Neuronal stem cell (in vitro differentiated cells): ENCODE results near the gene FSCN2.
A peak's percentile ranks its signal among the peaks of the same experiment; 100 is the strongest.

Experiments used
- DNase-seq: peaks from one replicate; pipeline ENCODE4 v3.0.0-alpha.2; 2013; ENCODE audit warnings: low spot score
- H2AFZ ChIP-seq: one replicate; pipeline ENCODE4 v1.6.1; 2013; ENCODE audit warnings: mild to moderate bottlenecking, low read length, inconsistent platforms
- H2AK5ac ChIP-seq: 2 replicates; pipeline ENCODE4 v1.6.1; 2013; ENCODE audit warnings: low read depth, mild to moderate bottlenecking, inconsistent platforms, low read length, moderate library complexity, mixed read lengths
- H2BK120ac ChIP-seq: 2 replicates; pipeline ENCODE4 v1.6.1; 2013; ENCODE audit warnings: low read depth, mild to moderate bottlenecking, inconsistent platforms, low read length, moderate library complexity, mixed read lengths
- H2BK12ac ChIP-seq: one replicate; pipeline ENCODE4 v1.6.1; 2013; ENCODE audit warnings: low read length, inconsistent platforms
- H2BK15ac ChIP-seq: 2 replicates; pipeline ENCODE4 v1.6.1; 2013; ENCODE audit warnings: mild to moderate bottlenecking, low read length, inconsistent platforms, mixed read lengths
- H2BK5ac ChIP-seq: one replicate; pipeline ENCODE4 v1.6.1; 2013; ENCODE audit warnings: inconsistent platforms, mild to moderate bottlenecking, low read length, moderate library complexity
- H3K14ac ChIP-seq: one replicate; pipeline ENCODE4 v1.6.1; 2013; ENCODE audit warnings: low read length, inconsistent platforms
- H3K18ac ChIP-seq: 2 replicates; pipeline ENCODE4 v1.6.1; 2013; ENCODE audit warnings: low read length, inconsistent platforms
- H3K23ac ChIP-seq: 2 replicates; pipeline ENCODE4 v1.6.1; 2013; ENCODE audit warnings: low read depth, mild to moderate bottlenecking, mixed read lengths, low read length, inconsistent platforms; ENCODE audit not compliant: poor library complexity
- H3K27ac ChIP-seq: replicated peaks from 3 replicates; pipeline ENCODE4 v1.5.1; 2013; ENCODE audit warnings: low read length, inconsistent platforms
- H3K27me3 ChIP-seq, 3 experiments: 2 replicates each; pipeline ENCODE4 v1.6.1; 2013; ENCODE audit warnings: low read length in 3 of 3, mild to moderate bottlenecking in 2 of 3, inconsistent platforms in 1 of 3, low read depth in 1 of 3, mixed read lengths in 1 of 3, moderate library complexity in 1 of 3; ENCODE audit not compliant: control insufficient read depth in 3 of 3, insufficient read depth in 3 of 3
- H3K36me3 ChIP-seq, 2 donors: replicated peaks in 1 of 2; 2 replicates each; pipeline ENCODE4 v1.6.1; 2013; ENCODE audit warnings: low read length in 2 of 2; ENCODE audit not compliant: control insufficient read depth in 2 of 2, insufficient read depth in 2 of 2
- H3K4ac ChIP-seq: 2 replicates; pipeline ENCODE4 v1.6.1; 2013; ENCODE audit warnings: inconsistent platforms, mild to moderate bottlenecking, low read length, moderate library complexity
- H3K4me1 ChIP-seq, 2 donors: 1 replicate in 1 of 2; 2 replicates in 1 of 2; pipeline ENCODE4 v1.6.1; 2013; ENCODE audit warnings: low read length in 2 of 2, low read depth in 1 of 2; ENCODE audit not compliant: control insufficient read depth in 2 of 2, insufficient read depth in 1 of 2
- H3K4me2 ChIP-seq: one replicate; pipeline ENCODE4 v1.6.1; 2013; ENCODE audit warnings: mild to moderate bottlenecking, low read length, inconsistent platforms; ENCODE audit not compliant: insufficient read depth, poor library complexity, severe bottlenecking
- H3K4me3 ChIP-seq, 2 donors: 2 replicates each; pipeline ENCODE4 v1.5.1; 2013; ENCODE audit warnings: low read length in 2 of 2, mild to moderate bottlenecking in 2 of 2, inconsistent platforms in 1 of 2, moderate library complexity in 1 of 2
- H3K79me1 ChIP-seq: one replicate; pipeline ENCODE4 v1.6.1; 2013; ENCODE audit warnings: low read depth, mild to moderate bottlenecking, inconsistent platforms, low read length, moderate library complexity
- H3K9ac ChIP-seq: one replicate; pipeline ENCODE4 v1.6.1; 2013; ENCODE audit warnings: mild to moderate bottlenecking, low read depth, low read length, inconsistent platforms; ENCODE audit not compliant: poor library complexity
- H3K9me3 ChIP-seq, 2 donors: replicated peaks in 1 of 2; 2 replicates each; pipeline versions ENCODE3 to v1.6.1; 2013; ENCODE audit warnings: low read length in 2 of 2, mild to moderate bottlenecking in 2 of 2, inconsistent platforms in 1 of 2, low read depth in 1 of 2, mixed read lengths in 1 of 2, moderate library complexity in 1 of 2; ENCODE audit not compliant: control insufficient read depth in 2 of 2, insufficient read depth in 1 of 2
- H4K8ac ChIP-seq: one replicate; pipeline ENCODE4 v1.6.1; 2013; ENCODE audit warnings: low read depth, mild to moderate bottlenecking, inconsistent platforms, low read length, moderate library complexity
- H4K91ac ChIP-seq: one replicate; pipeline ENCODE4 v1.6.1; 2013; ENCODE audit warnings: low read length, low read depth, mild to moderate bottlenecking, inconsistent platforms; ENCODE audit not compliant: poor library complexity
- WGBS, 2 donors: extraction: QIAGEN DNeasy Blood & Tissue Kit; methylation state at CpG; one replicate each; pipeline ENCODE4 v1.1.7; 2013; ENCODE audit warnings: missing lambda C conversion rate in 2 of 2, mixed read lengths in 1 of 2; ENCODE audit not compliant: insufficient read length in 2 of 2, insufficient replicate concordance in 1 of 2; ENCODE audit errors: extremely low coverage in 2 of 2; 5-methylcytosine and 5-hydroxymethylcytosine counted together

FSCN2 gene

DNA sequence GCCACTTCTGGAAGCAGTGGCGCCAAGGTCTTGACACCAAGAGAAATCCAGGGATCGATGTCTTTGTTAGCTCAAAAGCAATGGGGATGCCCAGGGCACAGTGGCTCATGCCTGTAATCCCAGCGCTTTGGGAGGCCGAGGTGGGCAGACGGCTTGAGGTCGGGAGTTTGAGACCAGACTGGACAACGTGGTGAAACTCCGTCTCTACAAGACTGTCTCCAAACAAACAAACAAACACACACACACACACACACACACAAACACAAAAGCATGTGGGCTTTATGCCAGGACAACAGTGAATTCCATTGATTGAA is 46.4 kb downstream of the FSCN2 start:
- Histone ChIP-seq H3K79me1 (peaks cover 2% of the 10 kb centered on the region), H3K4ac (no peak overlapping the region), H3K23ac (no peak overlapping the region), H3K9ac (no peak overlapping the region), H3K14ac (no peak overlapping the region), H3K4me1 (no peaks in the 10 kb centered on the region), H3K18ac (no peak overlapping the region), H3K9me3 (no peaks in the 10 kb centered on the region), H4K8ac (no peak overlapping the region), H3K36me3 (peaks cover 47 to 91% of the 10 kb centered on the region in 2 donors), H2AK5ac (no peak overlapping the region), H2BK5ac (no peak overlapping the region), H2BK12ac (no peak overlapping the region), H3K27ac (no peak overlapping the region), H2BK120ac (no peak overlapping the region), H3K4me2 (no peak overlapping the region), H2AFZ (no peak overlapping the region), H3K27me3 (no peaks in the 10 kb centered on the region), H3K4me3 (no peak overlapping the region), H2BK15ac (no peak overlapping the region), H4K91ac (no peak overlapping the region)
- WGBS, 2 donors, result no CpG with 5 or more reads among the region's 8 CpGs
- DNase-seq, result no peak

GRCh38 chr17:81575836-81576235 is 47.7 kb downstream of the FSCN2 start:
- no peak overlapping the region for H2BK120ac ChIP-seq
- no peak overlapping the region for H4K91ac ChIP-seq
- H3K27me3 ChIP-seq, result no peaks in the 10 kb centered on the region
- no peak overlapping the region for H2BK5ac ChIP-seq
- H3K23ac ChIP-seq, result no peak overlapping the region
- no peak overlapping the region for H3K9ac ChIP-seq
- H3K18ac ChIP-seq, result no peak overlapping the region
- H3K14ac ChIP-seq, result no peak overlapping the region
- no peaks in the 10 kb centered on the region for H3K4me1 ChIP-seq
- no peak overlapping the region for H2AK5ac ChIP-seq
- no peak overlapping the region for H3K27ac ChIP-seq
- H3K36me3 ChIP-seq, result peaks cover 36 to 91% of the 10 kb centered on the region in 2 donors
- no peaks in the 10 kb centered on the region for H3K9me3 ChIP-seq
- H3K4me3 ChIP-seq, result no peak overlapping the region
- no peak overlapping the region for H2BK15ac ChIP-seq
- H3K79me1 ChIP-seq, result no peaks in the 10 kb centered on the region
- no peak overlapping the region for H4K8ac ChIP-seq
- no peak overlapping the region for H2BK12ac ChIP-seq
- DNase-seq, result no peak
- no peak overlapping the region for H2AFZ ChIP-seq
- no CpG with 5 or more reads among the region's 3 CpGs for WGBS, 2 donors
- no peak overlapping the region for H3K4ac ChIP-seq
- H3K4me2 ChIP-seq, result no peak overlapping the region

DNA sequence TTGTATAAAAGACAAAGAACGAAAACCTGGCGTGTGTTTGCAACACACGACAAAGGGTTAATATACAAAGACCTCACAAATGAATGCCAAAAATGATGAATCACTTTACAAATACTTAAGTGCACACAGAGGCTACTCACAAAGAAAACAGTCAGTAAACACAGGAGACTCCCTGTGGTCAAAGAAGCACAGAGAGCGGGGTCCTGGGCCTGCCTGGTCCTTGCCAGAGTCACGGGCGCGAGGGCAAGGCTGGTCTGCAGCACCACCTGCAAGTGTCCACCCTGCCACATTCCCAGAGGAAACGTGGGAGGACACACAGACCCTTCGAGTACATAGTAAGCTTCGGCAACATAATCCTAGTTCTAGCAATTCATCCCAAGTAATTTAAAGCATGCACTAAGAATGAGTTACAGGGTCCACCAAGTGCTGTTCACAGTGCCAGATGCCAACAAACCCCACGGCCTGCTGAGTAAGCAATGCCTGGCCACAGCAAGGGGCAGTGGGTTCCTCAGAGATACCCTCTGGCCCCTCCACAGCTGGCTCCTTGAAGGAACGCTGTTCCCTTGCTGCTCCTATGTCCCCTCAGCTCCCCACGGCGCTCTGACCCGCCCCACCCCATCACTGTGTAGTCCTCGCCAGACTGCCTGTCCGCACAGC is 48.6 kb downstream of the FSCN2 start:
- Histone ChIP-seq H4K8ac (no peak overlapping the region), H2AFZ (no peak overlapping the region), H2BK12ac (no peak overlapping the region), H3K27ac (no peak overlapping the region), H2BK120ac (no peak overlapping the region), H3K9me3 (no peaks in the 10 kb centered on the region), H3K9ac (no peak overlapping the region), H3K79me1 (no peaks in the 10 kb centered on the region), H3K27me3 (no peaks in the 10 kb centered on the region), H3K4me1 (no peaks in the 10 kb centered on the region), H4K91ac (no peak overlapping the region), H3K4me2 (no peak overlapping the region), H3K36me3 (peaks cover 28 to 89% of the 10 kb centered on the region in 2 donors), H3K4ac (no peak overlapping the region), H2AK5ac (no peak overlapping the region), H3K14ac (no peak overlapping the region), H2BK5ac (no peak overlapping the region), H2BK15ac (no peak overlapping the region), H3K4me3 (no peak overlapping the region), H3K18ac (no peak overlapping the region), H3K23ac (no peak overlapping the region)
- no CpG with 5 or more reads among the region's 17 CpGs for WGBS, 2 donors
- no peak for DNase-seq

GRCh38 chr17:81577278-81578000 is 49.3 kb downstream of the FSCN2 start:
- Histone ChIP-seq H3K4me2 (no peak overlapping the region), H3K79me1 (peaks cover 3% of the 10 kb centered on the region), H3K27me3 (no peaks in the 10 kb centered on the region), H4K8ac (peak overlapping the region; percentile 29), H4K91ac (no peak overlapping the region), H3K18ac (no peak overlapping the region), H3K36me3 (peaks cover 30 to 93% of the 10 kb centered on the region in 2 donors), H3K9ac (no peak overlapping the region), H2BK120ac (no peak overlapping the region), H2BK5ac (no peak overlapping the region), H3K27ac (no peak overlapping the region), H3K4me1 (no peaks in the 10 kb centered on the region), H3K23ac (no peak overlapping the region), H3K14ac (no peak overlapping the region), H2AK5ac (no peak overlapping the region), H2BK12ac (no peak overlapping the region), H3K4ac (no peak overlapping the region), H2BK15ac (no peak overlapping the region), H2AFZ (no peak overlapping the region), H3K4me3 (no peak overlapping the region), H3K9me3 (no peaks in the 10 kb centered on the region)
- WGBS, 2 donors, result no CpG with 5 or more reads among the region's 11 CpGs
- no peak for DNase-seq
